Upper lobe of right lung (tissue), 1 donor: Measurements from ENCODE around the gene TOP1. TPM values are rescaled to one million over a fixed set of nuclear protein-coding genes. Genes with fewer than 3 reads are reported as not detected.

Experiments
- ATAC-seq: fragments of 200-7000 bp; cut with Tn5 transposase; one replicate; pipeline ENCODE4 v1.9.1; 2020; ENCODE audit warnings: mild to moderate bottlenecking, moderate library complexity
- DNase-seq: peaks from one replicate; pipeline ENCODE4 v3.0.0-alpha.2; 2020
- H3K27ac ChIP-seq: fragments of 200-600 bp; one replicate; pipeline ENCODE4 v1.8.0; 2022
- H3K27me3 ChIP-seq: fragments of 200-600 bp; one replicate; pipeline ENCODE4 v1.8.0; 2022; ENCODE audit warnings: mild to moderate bottlenecking
- H3K36me3 ChIP-seq: fragments of 200-600 bp; one replicate; pipeline ENCODE4 v1.8.0; 2022
- H3K4me1 ChIP-seq: fragments of 200-600 bp; one replicate; pipeline ENCODE4 v1.8.0; 2022
- H3K4me3 ChIP-seq: fragments of 200-600 bp; one replicate; pipeline ENCODE4 v1.8.0; 2022; ENCODE audit warnings: mild to moderate bottlenecking
- H3K9me3 ChIP-seq: fragments of 200-600 bp; one replicate; pipeline ENCODE4 v1.8.0; 2022
- CTCF ChIP-seq: fragments of 200-600 bp; IDR thresholded peaks from one replicate; pipeline ENCODE4 v1.8.0; 2022; ENCODE audit warnings: antibody characterized with exemption
- intact Hi-C: fragments of 100-400 bp; cut with DNase I; formaldehyde crosslinking; loops from one replicate; pipeline ENCODE4 v1.11.0; 2022
- total RNA-seq: library from RNA; stranded (reverse); fragmentation: NEBNext Ultra II Directional; extraction: Animal tissue kit (Norgen Biotek cat#: 25700); gene quantifications from one replicate; pipeline ENCODE4 v1.2.1, GENCODE V29; 2021
- donor health status: DM: no; HTN: yes; CAD: no; lungs with severe emphysema.

Gene TOP1
- total RNA-seq, 1 donor from 2014 or later, result 67.6 TPM

- Histone ChIP-seq H3K36me3 (no peaks in the 10 kb centered on the region), H3K4me3 (peak overlapping the region; percentile 90), H3K9me3 (no peaks in the 10 kb centered on the region), H3K27ac (peak overlapping the region; percentile 70), H3K4me1 (peaks cover 73% of the 10 kb centered on the region), H3K27me3 (no peaks in the 10 kb centered on the region)
- intact Hi-C loops, result no loop called here
- TF ChIP-seq CTCF, result no peak
- no peak for ATAC-seq
- DNase-seq, result peak; percentile 55
Observed at GRCh38 chr20:41140226-41141133, 111.9 kb downstream of the TOP1 start.

GRCh38 chr20:41141153-41141815 is 112.7 kb downstream of the TOP1 start:
- Histone ChIP-seq H3K27ac (peak overlapping the region; percentile 70), H3K4me3 (no peak overlapping the region), H3K4me1 (peaks cover 77% of the 10 kb centered on the region), H3K36me3 (no peaks in the 10 kb centered on the region), H3K27me3 (no peaks in the 10 kb centered on the region), H3K9me3 (no peaks in the 10 kb centered on the region)
- ATAC-seq (no peak), DNase-seq (peak; percentile 66)
- intact Hi-C loops, result no loop called here
- no peak for TF ChIP-seq CTCF

GRCh38 chr20:41142245-41142644 is 113.6 kb downstream of the TOP1 start:
- intact Hi-C loops, result no loop called here
- H3K36me3 ChIP-seq, result no peaks in the 10 kb centered on the region
- ATAC-seq (no peak), DNase-seq (peak; percentile 56)
- no peaks in the 10 kb centered on the region for H3K27me3 ChIP-seq
- H3K27ac ChIP-seq, result peak overlapping the region; percentile 70
- H3K9me3 ChIP-seq, result no peaks in the 10 kb centered on the region
- H3K4me3 ChIP-seq, result no peak overlapping the region
- H3K4me1 ChIP-seq, result peaks cover 83% of the 10 kb centered on the region
- TF ChIP-seq CTCF, result no peak

- intact Hi-C loops, result no loop called here
- no peak for TF ChIP-seq CTCF
- peak; percentile 41 for DNase-seq
- peak; percentile 1 for ATAC-seq
- no peaks in the 10 kb centered on the region for H3K36me3 ChIP-seq
- peaks cover 90% of the 10 kb centered on the region for H3K4me1 ChIP-seq
- H3K27me3 ChIP-seq, result no peaks in the 10 kb centered on the region
- no peaks in the 10 kb centered on the region for H3K9me3 ChIP-seq
- peak overlapping the region; percentile 70 for H3K27ac ChIP-seq
- no peak overlapping the region for H3K4me3 ChIP-seq
Observed at GRCh38 chr20:41142919-41143318, 114.3 kb downstream of the TOP1 start.

GRCh38 chr20:41143354-41143753 is 114.7 kb downstream of the TOP1 start:
- intact Hi-C loops, result no loop called here
- no peaks in the 10 kb centered on the region for H3K36me3 ChIP-seq
- peak; percentile 72 for ATAC-seq
- peak overlapping the region; percentile 70 for H3K27ac ChIP-seq
- TF ChIP-seq CTCF, result no peak
- no peak overlapping the region for H3K4me3 ChIP-seq
- H3K9me3 ChIP-seq, result no peaks in the 10 kb centered on the region
- peak; percentile 54 for DNase-seq
- H3K27me3 ChIP-seq, result no peaks in the 10 kb centered on the region
- peaks cover 94% of the 10 kb centered on the region for H3K4me1 ChIP-seq
